Karpas-422 (cell line): Measurements from ENCODE around the gene THPO. TPM values are rescaled to one million over a fixed set of nuclear protein-coding genes. Genes with fewer than 3 reads are reported as not detected.
A peak's percentile ranks its signal among the peaks of the same experiment; 100 is the strongest.

ENCODE experiments used
- DNase-seq: peaks from one replicate; pipeline ENCODE4 v3.0.0-alpha.2; 2015
- H2AFZ ChIP-seq: fragments of 200-600 bp; sonication (generic); 2 replicates; pipeline ENCODE4 v1.6.1; 2014; ENCODE audit warnings: antibody characterized with exemption, low read length, mixed read lengths
- H3K27ac ChIP-seq: fragments of 200-600 bp; sonication (generic); 2 replicates; pipeline ENCODE4 v1.5.1; 2014; ENCODE audit warnings: mild to moderate bottlenecking, low read length, moderate library complexity
- H3K27me3 ChIP-seq: fragments of 200-600 bp; sonication (generic); 2 replicates; pipeline ENCODE4 v1.6.1; 2014; ENCODE audit warnings: low read length, mixed read lengths
- H3K36me3 ChIP-seq: fragments of 200-600 bp; sonication (generic); 2 replicates; pipeline ENCODE4 v1.6.1; 2014; ENCODE audit warnings: low read length, mixed read lengths; ENCODE audit not compliant: insufficient read depth
- H3K4me1 ChIP-seq: fragments of 200-600 bp; sonication (generic); 2 replicates; pipeline ENCODE4 v1.6.1; 2014; ENCODE audit warnings: mild to moderate bottlenecking, low read length, mixed read lengths
- H3K4me2 ChIP-seq: fragments of 200-600 bp; sonication (generic); 2 replicates; pipeline ENCODE4 v1.6.1; 2014; ENCODE audit warnings: low read length, low read depth, mild to moderate bottlenecking; ENCODE audit not compliant: poor library complexity, severe bottlenecking
- H3K4me3 ChIP-seq: fragments of 200-600 bp; sonication (generic); 2 replicates; pipeline ENCODE4 v1.5.1; 2014; ENCODE audit warnings: mild to moderate bottlenecking, antibody characterized with exemption, low read length, mixed read lengths
- H3K79me2 ChIP-seq: fragments of 200-600 bp; sonication (generic); 2 replicates; pipeline ENCODE4 v1.6.1; 2014; ENCODE audit warnings: mild to moderate bottlenecking, low read length, mixed read lengths
- H3K9ac ChIP-seq: fragments of 200-600 bp; sonication (generic); 2 replicates; pipeline ENCODE4 v1.6.0; 2014; ENCODE audit warnings: low read length
- H3K9me2 ChIP-seq: fragments of 200-600 bp; sonication (generic), shearing (Covaris generic); replicated peaks from 2 replicates; pipeline ENCODE4 v1.6.0; 2014; ENCODE audit warnings: mild to moderate bottlenecking, low read length, moderate library complexity; ENCODE audit not compliant: insufficient read depth
- H3K9me3 ChIP-seq: fragments of 300-700, 200-600 bp; sonication (generic); 2 replicates; pipeline ENCODE4 v1.6.1; 2014; ENCODE audit warnings: low read length, mixed read lengths
- H4K20me1 ChIP-seq: fragments of 200-600 bp; sonication (generic); 2 replicates; pipeline ENCODE4 v1.6.1; 2014; ENCODE audit warnings: mild to moderate bottlenecking, antibody characterized with exemption, low read length, low read depth; ENCODE audit not compliant: insufficient read depth
- total RNA-seq: library from RNA; depleted of rRNA; stranded (reverse); fragments of >200 nt; shearing (Covaris generic); gene quantifications from 2 replicates; pipeline ENCODE4 v1.2.3, GENCODE V29; 2014; ENCODE audit warnings: low replicate concordance

THPO gene
- total RNA-seq, 1 experiment from 2014 or later: 12.5 TPM

DNA sequence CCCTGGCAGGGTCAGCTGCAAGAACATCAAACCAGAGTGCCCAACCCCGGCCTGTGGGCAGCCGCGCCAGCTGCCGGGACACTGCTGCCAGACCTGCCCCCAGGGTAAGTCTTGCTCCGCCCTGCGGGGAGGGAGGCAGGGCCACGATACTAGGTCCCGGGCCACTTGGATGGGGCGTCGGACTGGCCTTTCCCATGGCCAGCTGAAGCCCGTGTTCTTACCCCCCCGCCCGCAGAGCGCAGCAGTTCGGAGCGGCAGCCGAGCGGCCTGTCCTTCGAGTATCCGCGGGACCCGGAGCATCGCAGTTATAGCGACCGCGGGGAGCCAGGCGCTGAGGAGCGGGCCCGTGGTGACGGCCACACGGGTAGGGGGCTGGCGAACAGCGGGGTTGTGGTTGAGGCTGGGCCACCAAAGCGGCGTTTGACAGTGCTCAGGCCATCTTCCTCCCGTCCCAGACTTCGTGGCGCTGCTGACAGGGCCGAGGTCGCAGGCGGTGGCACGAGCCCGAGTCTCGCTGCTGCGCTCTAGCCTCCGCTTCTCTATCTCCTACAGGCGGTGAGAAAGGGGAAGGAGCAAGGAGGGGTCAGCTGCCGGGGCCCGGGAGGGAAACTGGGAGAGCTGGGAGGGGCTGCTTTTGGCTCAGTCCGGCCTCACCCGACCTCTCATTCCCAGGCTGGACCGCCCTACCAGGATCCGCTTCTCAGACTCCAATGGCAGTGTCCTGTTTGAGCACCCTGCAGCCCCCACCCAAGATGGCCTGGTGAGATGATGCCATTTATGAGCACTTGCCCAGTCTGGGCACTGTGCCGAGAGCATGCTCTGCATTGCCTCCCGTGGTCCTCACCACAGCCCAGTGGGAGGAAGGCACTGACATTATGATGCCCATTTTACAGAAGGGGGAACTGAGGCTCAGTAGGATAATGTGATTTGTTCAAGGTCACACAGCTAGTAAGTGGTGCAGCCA, 3.5 kb upstream of the THPO start:
- H4K20me1 ChIP-seq: no peaks in the 10 kb centered on the region

DNA sequence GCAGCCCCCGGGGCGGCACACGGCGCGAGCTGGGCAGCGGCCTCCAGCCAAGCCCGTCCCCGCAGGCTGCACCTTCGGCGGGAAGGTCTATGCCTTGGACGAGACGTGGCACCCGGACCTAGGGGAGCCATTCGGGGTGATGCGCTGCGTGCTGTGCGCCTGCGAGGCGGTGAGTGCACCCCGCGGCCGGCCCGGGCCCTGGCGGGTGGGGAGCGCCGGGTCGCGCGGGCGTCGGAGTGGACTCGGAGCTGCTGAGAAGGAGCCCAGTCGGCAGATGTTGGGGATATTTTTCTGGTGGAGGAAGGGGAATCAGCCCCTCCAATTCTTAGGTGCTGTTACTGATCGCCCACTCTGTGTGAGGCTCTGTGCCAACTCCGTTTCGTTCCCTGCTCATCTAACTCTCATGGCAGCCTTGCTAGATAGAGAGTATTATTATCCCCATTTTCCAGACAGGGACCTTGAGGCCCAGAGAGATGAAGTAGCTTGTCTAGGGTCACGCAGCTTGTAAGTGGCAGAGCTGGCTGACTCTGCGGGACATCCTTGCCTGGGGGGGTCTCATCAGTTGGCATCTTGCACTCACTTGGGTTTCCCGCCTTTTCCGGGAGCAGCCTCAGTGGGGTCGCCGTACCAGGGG, 2.7 kb upstream of the THPO start:
- Histone ChIP-seq H4K20me1 (no peaks in the 10 kb centered on the region), H3K9me3 (no peaks in the 10 kb centered on the region), H2AFZ (no peak overlapping the region), H3K9ac (no peak overlapping the region), H3K27ac (no peak overlapping the region), H3K36me3 (peaks cover 6% of the 10 kb centered on the region), H3K4me2 (no peak overlapping the region), H3K9me2 (no peaks in the 10 kb centered on the region), H3K27me3 (no peaks in the 10 kb centered on the region), H3K79me2 (peaks cover 32% of the 10 kb centered on the region), H3K4me3 (no peak overlapping the region), H3K4me1 (peaks cover 29% of the 10 kb centered on the region)
- no peak for DNase-seq

More for the DNA sequence above, 3.5 kb upstream of the THPO start:
- Histone ChIP-seq H3K79me2 (peaks cover 26% of the 10 kb centered on the region), H2AFZ (no peak overlapping the region), H3K4me3 (no peak overlapping the region), H3K36me3 (0 out of 2 replicates have a peak, but pooled peaks cover 4% of the 10 kb centered on the region), H3K27me3 (no peaks in the 10 kb centered on the region), H3K27ac (no peak overlapping the region), H3K9me2 (no peaks in the 10 kb centered on the region), H3K9ac (no peak overlapping the region), H3K4me1 (peaks cover 22% of the 10 kb centered on the region), H3K4me2 (no peak overlapping the region), H3K9me3 (no peaks in the 10 kb centered on the region)
- DNase-seq: no peak

DNA sequence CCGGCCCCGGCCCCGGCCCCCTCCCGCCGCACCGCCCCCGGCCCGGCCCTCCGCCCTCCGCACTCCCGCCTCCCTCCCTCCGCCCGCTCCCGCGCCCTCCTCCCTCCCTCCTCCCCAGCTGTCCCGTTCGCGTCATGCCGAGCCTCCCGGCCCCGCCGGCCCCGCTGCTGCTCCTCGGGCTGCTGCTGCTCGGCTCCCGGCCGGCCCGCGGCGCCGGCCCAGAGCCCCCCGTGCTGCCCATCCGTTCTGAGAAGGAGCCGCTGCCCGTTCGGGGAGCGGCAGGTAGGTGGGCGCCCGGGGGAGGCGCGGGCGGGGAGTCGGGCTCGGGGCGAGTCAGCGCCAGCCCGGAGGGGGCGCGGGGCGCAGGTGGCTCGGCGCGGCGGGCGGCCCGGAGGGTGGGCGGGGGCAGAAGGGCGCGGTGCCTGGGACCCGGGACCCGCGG, 2.2 kb upstream of the THPO start:
- H3K9ac ChIP-seq: no peak overlapping the region
- no peaks in the 10 kb centered on the region for H3K9me2 ChIP-seq
- no peak overlapping the region for H2AFZ ChIP-seq

DNA sequence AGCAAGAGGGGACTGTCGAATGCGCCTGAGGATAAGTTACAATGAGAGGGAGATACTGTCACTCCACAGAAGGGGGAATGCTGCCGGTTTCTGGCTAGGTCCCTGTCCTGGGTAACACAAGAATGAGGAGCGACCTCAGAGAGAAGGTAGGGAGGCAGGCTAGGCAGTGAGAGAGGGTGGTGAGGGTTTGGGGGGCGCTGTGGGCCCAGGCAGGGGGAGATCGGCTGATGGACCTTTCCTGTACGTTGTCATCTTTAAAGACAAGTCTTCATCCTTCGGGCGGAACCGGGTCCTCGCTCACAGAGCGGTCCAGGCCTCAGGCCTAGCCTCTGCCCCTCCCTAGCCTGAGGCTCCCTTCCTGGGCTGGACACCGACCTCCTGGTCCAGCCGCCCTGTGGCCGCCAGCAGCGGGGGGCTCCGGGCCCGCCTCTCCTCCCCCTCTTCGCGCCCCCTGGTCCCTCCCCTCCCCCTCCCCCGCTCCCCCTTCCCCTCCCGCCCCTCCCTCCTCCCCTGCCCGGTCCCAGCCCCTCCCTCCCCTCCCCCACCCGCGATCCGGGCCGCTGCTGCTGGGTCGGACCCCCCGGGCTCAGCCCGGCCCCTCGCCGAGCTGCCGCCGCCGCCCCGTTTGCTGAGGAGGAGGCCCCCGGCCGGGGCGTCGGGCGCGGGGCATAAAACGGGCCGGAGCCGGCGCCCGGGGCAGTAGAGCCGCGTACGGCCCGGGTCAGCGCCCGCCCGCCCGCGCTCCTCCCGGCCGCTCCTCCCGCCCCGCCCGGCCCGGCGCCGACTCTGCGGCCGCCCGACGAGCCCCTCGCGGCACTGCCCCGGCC, 1.6 kb upstream of the THPO start, which contains the start of gene CHRD:
Gene CHRD, plus strand, starts transcription at position 697 of the 827 bp plus-strand sequence. CDS start 265 bp downstream, outside the sequence.
- peaks cover 35% of the 10 kb centered on the region for H3K79me2 ChIP-seq
- H3K27me3 ChIP-seq: no peaks in the 10 kb centered on the region
- H4K20me1 ChIP-seq: no peaks in the 10 kb centered on the region
- no peak within 1 kb of the TSS for H2AFZ ChIP-seq
- H3K9me2 ChIP-seq: no peaks in the 10 kb centered on the region
- no peaks in the 10 kb centered on the region for H3K9me3 ChIP-seq
- H3K4me2 ChIP-seq: peak within 1 kb of the TSS; percentile 91
- H3K4me1 ChIP-seq: peaks cover 29% of the 10 kb centered on the region
- peak within 1 kb of the TSS; percentile 85 for H3K9ac ChIP-seq
- no peak for DNase-seq
- H3K36me3 ChIP-seq: peaks cover 13% of the 10 kb centered on the region
- H3K27ac ChIP-seq: no peak within 1 kb of the TSS
- peak within 1 kb of the TSS; percentile 81 for H3K4me3 ChIP-seq

More for the DNA sequence above, 2.2 kb upstream of the THPO start:
- Histone ChIP-seq H3K36me3 (peaks cover 11% of the 10 kb centered on the region), H3K79me2 (peaks cover 35% of the 10 kb centered on the region), H3K4me1 (peaks cover 29% of the 10 kb centered on the region), H3K4me3 (no peak overlapping the region), H3K4me2 (no peak overlapping the region), H4K20me1 (no peaks in the 10 kb centered on the region), H3K9me3 (no peaks in the 10 kb centered on the region), H3K27ac (no peak overlapping the region), H3K27me3 (no peaks in the 10 kb centered on the region)
- no peak for DNase-seq

DNA sequence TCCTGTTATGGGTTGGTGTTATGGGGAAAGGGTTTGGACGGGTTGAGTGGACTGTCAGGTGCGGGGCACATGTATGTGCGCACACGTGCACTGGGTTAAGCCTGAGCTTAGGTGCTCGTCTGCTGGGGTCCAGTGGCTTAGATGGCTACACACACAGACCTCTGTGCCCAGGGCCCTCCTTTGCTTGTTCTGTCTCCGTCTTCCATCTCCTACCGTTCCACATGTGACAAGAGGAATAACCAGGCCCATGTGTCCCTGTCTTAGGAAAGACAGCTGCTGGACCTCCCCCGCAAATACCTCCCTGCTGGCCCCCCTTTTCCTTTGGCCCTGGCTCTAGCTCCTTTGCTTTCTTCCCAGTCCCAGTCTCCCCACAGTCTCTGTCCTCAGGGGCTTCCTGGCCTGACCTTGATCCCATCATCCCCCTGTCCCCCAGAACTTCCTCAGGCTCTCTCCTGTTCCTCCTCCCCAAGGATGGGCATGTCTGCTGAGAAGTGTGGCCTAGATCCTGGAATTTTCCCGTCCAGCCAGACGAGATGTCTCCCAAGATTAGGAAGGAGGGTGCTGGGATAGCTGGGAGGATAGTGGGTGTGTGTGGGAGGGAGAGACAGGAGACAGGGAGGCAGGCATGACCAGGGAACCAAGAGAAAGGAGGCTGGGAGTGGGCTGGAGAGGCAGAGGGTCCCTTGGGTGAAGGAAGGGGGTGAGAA, 797 bp upstream of the THPO start:
- Histone ChIP-seq H4K20me1 (no peaks in the 10 kb centered on the region), H3K9me3 (no peaks in the 10 kb centered on the region), H3K36me3 (peaks cover 13% of the 10 kb centered on the region), H3K79me2 (peaks cover 35% of the 10 kb centered on the region), H3K9ac (peak overlapping the region; percentile 85), H2AFZ (peak overlapping the region; percentile 32; the same call in 1 of the 2 replicates), H3K9me2 (no peaks in the 10 kb centered on the region), H3K27me3 (no peaks in the 10 kb centered on the region), H3K27ac (peak overlapping the region; percentile 36; the same call in 1 of the 2 replicates), H3K4me1 (peaks cover 29% of the 10 kb centered on the region), H3K4me3 (peak overlapping the region; percentile 81), H3K4me2 (peak overlapping the region; percentile 91)
- DNase-seq: no peak

DNA sequence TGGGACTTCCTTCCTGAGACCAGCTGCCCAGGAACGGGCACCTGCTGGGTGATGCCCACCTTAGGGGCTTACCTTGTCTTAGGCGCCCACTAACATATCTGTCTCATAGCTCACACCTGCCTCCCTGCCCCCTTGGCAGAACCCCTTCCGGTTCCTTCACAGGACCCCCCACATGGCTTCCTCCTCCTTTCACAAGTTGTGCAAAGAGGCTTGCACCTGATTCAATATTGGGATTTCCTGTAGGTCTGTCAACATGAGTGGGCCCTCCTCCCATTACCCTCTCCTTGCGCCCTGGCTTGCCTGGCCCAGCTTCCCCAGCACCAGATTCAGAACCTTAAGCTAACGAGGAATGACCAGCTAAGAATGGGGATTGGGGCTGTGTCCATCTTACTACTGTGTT, 633 bp downstream of the THPO start:
- Histone ChIP-seq H3K27me3 (no peaks in the 10 kb centered on the region), H3K9me3 (no peaks in the 10 kb centered on the region), H2AFZ (peak overlapping the region; percentile 32; the same call in 1 of the 2 replicates), H4K20me1 (no peaks in the 10 kb centered on the region), H3K36me3 (peaks cover 8% of the 10 kb centered on the region), H3K9me2 (no peaks in the 10 kb centered on the region), H3K4me3 (peak overlapping the region; percentile 81), H3K9ac (peak overlapping the region; percentile 85), H3K27ac (peak overlapping the region; percentile 34; the same call in 1 of the 2 replicates), H3K79me2 (peaks cover 35% of the 10 kb centered on the region), H3K4me1 (peaks cover 29% of the 10 kb centered on the region), H3K4me2 (peak overlapping the region; percentile 91)
- DNase-seq: peak; percentile 66

DNA sequence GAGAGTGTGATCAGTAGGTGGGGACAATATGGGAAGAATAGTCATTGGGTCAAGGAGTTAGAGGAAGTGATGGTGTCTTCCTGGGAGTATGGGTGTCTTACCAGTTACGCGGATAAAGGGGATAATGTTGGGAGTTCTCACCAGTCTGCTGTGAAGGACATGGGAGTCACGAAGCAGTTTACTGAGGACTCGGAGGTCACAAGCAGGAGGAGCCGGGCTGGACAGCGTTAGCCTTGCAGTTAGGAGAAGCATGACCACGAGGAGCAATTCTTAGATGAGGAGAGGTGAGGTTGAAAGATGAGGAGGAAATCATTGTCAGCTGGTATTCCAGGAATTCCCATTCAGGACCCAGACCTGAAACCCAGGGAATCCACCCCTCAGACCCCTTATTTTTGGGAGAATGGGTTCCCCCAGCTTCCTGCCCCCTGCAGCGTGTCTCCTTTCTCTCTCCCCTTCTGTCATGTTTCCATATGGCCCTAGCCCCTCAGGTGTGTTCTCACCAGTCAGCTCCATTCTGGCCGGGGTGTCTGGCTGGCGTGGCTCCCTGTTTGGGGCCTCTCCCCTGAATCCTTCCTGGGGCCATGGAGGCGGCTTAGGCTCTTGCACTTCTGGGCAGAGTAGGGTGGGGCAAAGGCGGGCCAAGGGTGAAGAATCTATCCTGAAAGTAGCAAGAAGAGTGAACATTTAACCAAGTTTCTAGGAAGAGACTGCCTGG, 2.1 kb downstream of the THPO start:
- Histone ChIP-seq H4K20me1 (no peaks in the 10 kb centered on the region), H3K9me2 (no peaks in the 10 kb centered on the region), H3K4me2 (no peak overlapping the region), H3K9ac (0 out of 2 replicates have a peak overlapping the region, but pooled peaks have one; percentile 1), H3K27ac (no peak overlapping the region), H2AFZ (no peak overlapping the region), H3K36me3 (peaks cover 8% of the 10 kb centered on the region), H3K27me3 (no peaks in the 10 kb centered on the region), H3K9me3 (no peaks in the 10 kb centered on the region), H3K4me3 (no peak overlapping the region; the same call in 1 of the 2 replicates), H3K79me2 (peaks cover 35% of the 10 kb centered on the region), H3K4me1 (peaks cover 29% of the 10 kb centered on the region)
- no peak for DNase-seq
